Stimulated activated CD8-positive, alpha-beta memory T cell treated with anti-CD3 and anti-CD28 coated beads, Interleukin-2, amount 100 ng/mL, for 1 hour (primary cell): Measurements from ENCODE around the gene ATRNL1.
"Not testable (repeated sequence)": the region's sequence is repeated elsewhere in the genome, so short reads cannot be mapped to it uniquely, and the experiment has no call there.

Experiments used
- DNase-seq, 2 donors: peaks; one replicate each; pipeline ENCODE4 v3.0.0-alpha.2; 2020; ENCODE audit warnings: low read depth in 2 of 2

ATRNL1 gene

GRCh38 chr10:115084277-115084850 lies 8.8 kb upstream of the ATRNL1 start:
- DNase-seq, result no peak

GRCh38 chr10:115091161-115091560 lies 2.0 kb upstream of the ATRNL1 start:
- no peak for DNase-seq

GRCh38 chr10:115092258-115092554 lies 959 bp upstream of the ATRNL1 start:
- no peak for DNase-seq

GRCh38 chr10:115092555-115093285 lies 445 bp upstream of the ATRNL1 start:
- DNase-seq, result no peak

DNA sequence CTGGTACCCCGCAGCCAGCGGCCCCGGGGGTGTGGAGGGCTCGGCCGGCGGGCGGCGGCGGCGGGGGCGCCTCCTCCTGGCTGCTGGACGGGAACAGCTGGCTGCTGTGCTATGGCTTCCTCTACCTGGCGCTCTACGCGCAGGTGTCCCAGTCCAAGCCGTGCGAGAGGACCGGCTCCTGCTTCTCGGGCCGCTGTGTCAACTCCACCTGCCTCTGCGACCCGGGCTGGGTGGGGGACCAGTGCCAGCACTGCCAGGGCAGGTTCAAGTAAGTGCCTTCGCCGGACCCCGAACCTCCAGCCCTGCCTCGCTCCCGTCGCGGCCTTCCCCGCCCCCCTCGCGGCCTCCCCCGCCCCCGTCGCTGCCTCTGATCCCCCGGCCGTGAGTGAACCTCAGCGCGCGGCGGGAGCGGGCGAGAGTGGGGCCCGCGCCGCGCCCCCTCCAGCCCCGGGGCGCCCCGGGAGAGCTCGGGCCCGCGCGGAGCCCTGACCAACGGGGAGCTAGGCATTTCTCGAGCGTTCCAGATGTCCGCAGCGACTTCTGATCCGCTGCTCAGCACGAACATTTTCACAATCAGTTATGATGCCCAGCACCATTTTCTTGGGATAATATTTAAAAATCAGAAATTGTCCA lies 727 bp downstream of the ATRNL1 start:
- DNase-seq, result no peak

DNA sequence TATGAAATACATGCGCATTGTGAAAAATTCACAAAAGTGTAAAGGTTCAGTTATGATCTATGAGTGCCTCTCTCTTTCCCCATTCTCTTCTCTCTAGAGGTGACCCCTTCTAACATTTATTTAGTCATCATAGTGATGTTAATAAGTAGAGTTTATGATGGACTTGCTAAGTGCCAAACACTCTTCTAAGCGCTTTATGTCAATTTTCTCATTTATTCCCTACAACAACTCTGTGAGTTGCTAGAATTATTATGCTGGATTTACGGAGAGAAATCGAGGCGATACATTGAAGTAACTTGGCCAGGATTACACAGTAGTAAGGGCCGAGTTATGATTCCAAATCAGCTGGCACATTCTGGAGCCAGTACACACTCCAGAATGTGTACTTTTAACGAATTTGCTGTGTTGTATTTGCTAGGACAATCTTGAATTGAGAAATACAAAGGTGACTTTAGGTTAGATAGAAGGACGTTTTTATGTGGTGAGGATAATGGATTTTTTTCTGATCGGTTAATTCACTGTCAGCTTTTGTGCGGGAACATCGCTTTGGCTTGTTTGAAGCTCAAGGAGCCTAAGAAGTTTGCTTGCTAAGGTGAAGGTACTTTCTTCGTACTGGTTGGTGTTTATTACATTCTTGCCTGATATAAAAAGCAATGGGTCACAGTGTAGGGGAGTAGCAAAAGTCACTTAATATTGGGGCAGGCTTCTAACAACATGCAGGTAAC lies 1.4 kb downstream of the ATRNL1 start:
- no peak for DNase-seq

GRCh38 chr10:115095758-115096157 lies 2.6 kb downstream of the ATRNL1 start:
- no peak for DNase-seq

GRCh38 chr10:115103700-115104099 lies 10.5 kb downstream of the ATRNL1 start:
- DNase-seq, result no peak

DNA sequence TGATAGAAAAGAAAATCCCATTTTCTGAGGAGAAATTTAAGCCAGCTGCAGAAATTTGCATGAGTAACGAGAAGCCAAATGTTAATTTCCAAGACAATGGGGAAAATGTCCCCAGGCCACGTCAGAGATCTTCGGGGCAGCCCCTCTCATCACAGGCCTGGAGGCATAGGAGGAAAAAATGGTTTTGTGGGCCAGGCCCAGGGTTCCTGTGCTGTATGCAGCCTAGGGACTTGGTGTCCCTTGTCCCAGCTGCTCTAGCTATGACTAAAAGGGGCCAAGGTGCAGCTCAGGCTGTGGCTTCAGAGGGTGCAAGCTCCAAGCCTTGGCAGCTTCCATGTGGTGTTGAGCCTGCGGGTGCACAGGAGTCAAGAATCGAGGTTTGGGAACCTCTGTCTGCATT lies 12.2 kb downstream of the ATRNL1 start:
- DNase-seq, result not testable (repeated sequence)

- DNase-seq, result no peak
Measured at GRCh38 chr10:115107830-115108229, 14.7 kb downstream of the ATRNL1 start.

- no peak for DNase-seq
Measured at GRCh38 chr10:115117301-115117700, 24.1 kb downstream of the ATRNL1 start.

GRCh38 chr10:115118346-115118745 lies 25.2 kb downstream of the ATRNL1 start:
- no peak for DNase-seq

DNA sequence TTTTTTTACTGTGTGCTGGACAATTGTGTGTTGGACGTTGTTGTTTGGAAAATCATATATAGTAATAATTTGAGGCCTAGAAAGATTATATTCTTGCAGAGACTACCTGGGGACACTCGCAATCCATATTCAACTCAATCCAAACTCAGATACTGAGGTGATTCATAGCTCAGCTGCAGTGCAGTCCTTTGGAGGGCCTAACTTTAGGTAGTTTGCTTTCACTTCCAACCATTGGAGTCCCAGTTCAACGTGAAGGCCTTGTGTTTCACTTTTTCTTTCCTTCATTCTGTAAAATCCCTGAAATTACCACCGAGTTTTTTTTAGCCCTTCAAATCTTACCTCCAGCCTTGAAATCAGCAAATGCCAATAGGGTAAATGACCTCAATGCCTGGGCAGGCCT lies 32.3 kb downstream of the ATRNL1 start:
- DNase-seq, result no peak

DNA sequence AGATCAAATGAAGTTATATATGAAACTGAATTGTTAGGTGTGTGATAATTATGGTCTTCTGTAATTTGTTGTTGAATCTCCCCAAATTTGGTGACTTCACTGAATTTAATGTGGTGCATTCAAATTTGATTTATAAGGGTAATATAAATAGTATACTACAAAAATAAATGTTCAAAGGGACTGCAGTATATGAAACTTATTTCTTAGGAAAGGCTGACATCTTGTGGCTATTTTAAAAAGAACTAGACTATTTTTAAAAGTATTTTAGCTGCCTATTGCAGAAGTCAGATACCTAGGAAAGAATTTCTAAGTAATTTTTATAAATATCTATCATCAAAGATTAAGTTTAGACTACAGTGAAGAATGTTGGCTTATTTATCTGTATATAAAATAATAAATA lies 36.6 kb downstream of the ATRNL1 start:
- DNase-seq, result no peak

DNA sequence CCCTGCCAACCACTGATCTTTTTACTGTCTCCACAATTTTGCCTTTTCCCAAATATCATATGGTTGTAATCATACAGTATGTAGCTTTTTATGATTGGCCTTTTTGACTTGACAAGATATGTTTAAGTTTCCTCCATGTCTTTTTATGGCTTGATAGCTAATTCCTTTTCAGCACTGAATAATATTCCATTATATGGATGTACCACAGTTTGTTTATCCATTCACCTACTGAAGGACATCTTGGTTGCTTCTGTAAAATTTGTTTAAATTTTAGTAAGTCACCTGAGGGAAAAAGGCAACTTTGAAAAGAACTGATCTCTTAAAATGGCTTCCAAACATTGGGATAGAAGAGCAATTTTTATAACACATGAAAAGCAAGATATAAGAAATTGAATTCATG lies 43.5 kb downstream of the ATRNL1 start:
- DNase-seq, result no peak

DNA sequence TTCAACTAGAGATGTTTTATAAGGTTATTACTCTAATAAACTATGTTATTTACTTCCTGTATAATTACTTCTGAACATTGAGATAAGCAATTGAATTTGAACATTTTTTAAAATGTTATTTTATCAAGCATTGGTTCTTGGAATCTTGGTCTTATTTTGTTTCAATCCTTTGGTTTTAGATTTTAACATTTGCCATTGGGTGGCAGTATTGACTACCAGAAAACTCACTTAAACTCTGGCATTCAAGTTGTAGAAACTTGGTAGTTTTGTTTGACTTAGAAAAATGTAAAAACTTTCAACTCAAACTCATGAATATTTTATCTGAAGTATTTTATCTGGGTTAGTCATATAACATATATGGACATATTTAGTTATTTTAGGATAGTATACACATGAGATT lies 48.1 kb downstream of the ATRNL1 start:
- DNase-seq, result no peak

DNA sequence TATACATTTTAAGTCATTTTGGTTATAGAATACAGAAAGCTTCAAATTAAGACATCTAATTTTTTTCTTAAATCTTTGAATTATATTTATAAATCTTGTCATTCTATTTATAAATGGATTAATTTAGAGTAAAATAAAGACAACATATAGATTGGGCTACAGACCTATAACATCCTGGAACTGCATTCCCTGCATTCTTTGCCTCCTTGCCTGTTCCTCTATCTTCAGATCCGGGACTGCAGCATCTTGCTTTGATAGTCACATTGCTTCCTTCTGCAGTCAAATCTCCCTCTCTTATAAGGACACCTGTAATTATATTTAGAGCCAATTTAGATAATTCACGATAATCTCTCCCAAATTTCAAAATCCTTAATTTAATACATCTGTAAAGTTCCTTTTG lies 64.2 kb downstream of the ATRNL1 start:
- no peak for DNase-seq

GRCh38 chr10:115163129-115163528 lies 70.0 kb downstream of the ATRNL1 start:
- no peak for DNase-seq

DNA sequence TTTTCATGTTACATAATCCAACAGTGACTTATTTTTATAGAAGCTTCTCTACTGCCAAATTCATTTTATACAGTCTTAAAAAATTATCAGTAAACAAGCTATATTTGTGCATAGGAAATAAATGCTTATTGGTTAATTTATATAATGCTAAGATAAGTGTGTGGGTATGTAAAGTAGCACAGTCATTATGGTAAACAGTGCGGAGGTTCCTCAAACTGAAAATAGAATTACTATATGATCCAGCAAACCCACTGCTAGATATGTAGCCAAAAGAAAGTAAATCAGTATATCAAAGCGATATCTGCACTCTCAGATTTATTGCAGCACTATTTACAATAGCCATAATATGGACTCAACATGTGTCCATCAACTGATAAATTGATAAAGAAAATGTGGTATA lies 71.1 kb downstream of the ATRNL1 start:
- DNase-seq, result no peak

GRCh38 chr10:115167751-115168150 lies 74.6 kb downstream of the ATRNL1 start:
- DNase-seq, result no peak

DNA sequence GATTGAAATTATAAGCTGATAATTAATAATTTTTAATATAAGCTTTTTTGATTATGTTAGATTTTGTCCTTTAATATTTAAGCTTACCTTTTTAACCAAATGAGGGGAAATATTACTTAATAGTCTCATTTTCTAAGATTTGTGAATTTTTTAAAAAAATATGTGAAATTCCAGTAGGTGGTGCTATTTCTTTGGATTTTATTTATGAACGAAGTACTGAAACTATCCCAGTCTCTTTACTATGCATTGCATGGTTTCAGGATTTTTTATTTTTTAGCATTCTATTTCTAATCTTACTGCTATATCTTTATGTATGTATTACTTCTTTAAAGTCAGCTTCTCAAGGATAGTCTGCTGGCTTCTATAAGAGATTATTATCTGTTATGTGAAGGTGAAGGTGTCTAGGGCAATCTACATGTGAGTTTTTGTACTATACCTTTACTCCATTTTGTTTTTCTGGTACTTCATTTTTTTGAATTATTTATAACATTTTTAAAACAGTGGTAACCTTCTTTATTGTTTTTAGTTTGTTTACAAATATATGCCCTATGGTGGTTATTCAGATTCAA lies 78.3 kb downstream of the ATRNL1 start:
- no peak for DNase-seq

GRCh38 chr10:115173915-115174443 lies 80.8 kb downstream of the ATRNL1 start:
- no peak for DNase-seq
